GM12878 (cell line): Measurements from ENCODE around the gene APPBP2. TPM values are rescaled to one million over a fixed set of nuclear protein-coding genes. Genes with fewer than 3 reads are reported as not detected.

ENCODE experiments used
- ATAC-seq: fragments of 200-7000 bp; cut with Tn5 transposase; 3 replicates; pipeline ENCODE4 v1.9.1; 2020; ENCODE audit warnings: mild to moderate bottlenecking, moderate library complexity
- BruUV-seq: library from RNA; stranded (reverse); fragments of 400-500 nt; replicated peaks from 2 replicates; lab custom pipeline; 2021; lab: Mats Ljungman, UMichigan
- CTCF ChIA-PET: fragments of 300-600 bp; sonication (Branson Sonifier 250); formaldehyde crosslinking; extraction: SDS; loops from one replicate; lab custom pipeline; 2021; ENCODE audit warnings: inconsistent platforms; lab: Yijun Ruan, JAX
- POLR2A ChIA-PET: fragments of 350-600 bp; formaldehyde crosslinking; extraction: SDS; loops from one replicate; lab custom pipeline; 2021; ENCODE audit warnings: inconsistent platforms; lab: Charles Lee
- RAD21 ChIA-PET: fragments of 300-600 bp; sonication (Branson Sonifier 250); formaldehyde crosslinking; loops from one replicate; lab custom pipeline; 2023; ENCODE audit warnings: antibody characterized with exemption; ENCODE audit not compliant: unreplicated experiment; lab: Charles Lee
- SMC1A ChIA-PET: fragments of 300-600 bp; sonication (Branson Sonifier 250); formaldehyde crosslinking; loops from one replicate; lab custom pipeline; 2023; ENCODE audit not compliant: unreplicated experiment, uncharacterized antibody; lab: Charles Lee
- DNase-seq: peaks from one replicate; pipeline ENCODE4 v3.0.0-alpha.2; 2011; ENCODE audit warnings: low read depth, low spot score
- FAIRE-seq: peaks from 3 replicates; lab custom pipeline; 2011; peaks lifted over from hg19 to GRCh38; lab: Jason Lieb, UNC
- H2AFZ ChIP-seq: 2 replicates; pipeline ENCODE4 v1.6.0; 2011; ENCODE audit warnings: low read depth, low read length, control low read depth; ENCODE audit not compliant: control insufficient read depth
- H3K27ac ChIP-seq: 2 replicates; pipeline ENCODE4 v1.5.1; 2011; ENCODE audit warnings: control low read depth; ENCODE audit not compliant: control insufficient read depth, insufficient read depth
- H3K27me3 ChIP-seq, 2 experiments: replicated peaks in 1 of 2; 2 replicates each; pipeline versions ENCODE4 v1.6.0 to v1.6.1; 2011; ENCODE audit warnings: low read length in 1 of 2; ENCODE audit not compliant: control insufficient read depth in 2 of 2, insufficient read depth in 2 of 2
- H3K36me3 ChIP-seq, 2 experiments: 2 replicates each; pipeline ENCODE4 v1.5.1; 2011; ENCODE audit warnings: low read length in 1 of 2; ENCODE audit not compliant: control insufficient read depth in 2 of 2, insufficient read depth in 2 of 2
- H3K4me1 ChIP-seq: 2 replicates; pipeline ENCODE4 v1.6.1; 2011; ENCODE audit warnings: mild to moderate bottlenecking, low read length, moderate library complexity, mixed read lengths; ENCODE audit not compliant: control insufficient read depth, insufficient read depth
- H3K4me2 ChIP-seq: 2 replicates; pipeline ENCODE4 v1.6.0; 2011; ENCODE audit warnings: control low read depth; ENCODE audit not compliant: control insufficient read depth, insufficient read depth
- H3K4me3 ChIP-seq: fragments of 200-600 bp; sonication (generic); 2 replicates; pipeline ENCODE4 v1.5.1; 2016
- H3K79me2 ChIP-seq: 2 replicates; pipeline ENCODE4 v1.6.0; 2011; ENCODE audit warnings: low read length; ENCODE audit not compliant: control insufficient read depth, insufficient read depth
- H3K9ac ChIP-seq: 2 replicates; pipeline ENCODE4 v1.8.0; 2011; ENCODE audit warnings: low read length, control low read depth, mixed read lengths; ENCODE audit not compliant: control insufficient read depth, insufficient read depth
- H3K9me3 ChIP-seq: replicated peaks from 3 replicates; pipeline ENCODE4 v1.5.1; 2011; ENCODE audit warnings: mild to moderate bottlenecking, low read length; ENCODE audit not compliant: control insufficient read depth, insufficient read depth
- H4K20me1 ChIP-seq: 2 replicates; pipeline ENCODE4 v1.6.0; 2011; ENCODE audit not compliant: control insufficient read depth, insufficient read depth
- CHD4 ChIP-seq: fragments of 200-600 bp; sonication (generic); IDR thresholded peaks from 2 replicates; pipeline ENCODE4 v1.6.1; 2016; ENCODE audit warnings: mild to moderate bottlenecking
- ESRRA ChIP-seq: IDR thresholded peaks from 2 replicates; pipeline ENCODE4 v1.6.1; 2012; ENCODE audit warnings: mild to moderate bottlenecking, low read length, improper control_type of control experiment
- ETV6 ChIP-seq, 2 experiments: fragments of 450-650 bp in 1 of 2; IDR thresholded peaks in 1 of 2; conservative IDR thresholded peaks in 1 of 2; 2 replicates each; pipeline ENCODE4 v1.6.1; 2014; ENCODE audit warnings: antibody characterized with exemption in 1 of 2, borderline replicate concordance in 1 of 2, low read depth in 1 of 2, mild to moderate bottlenecking in 1 of 2, moderate library complexity in 1 of 2
- NFXL1 ChIP-seq: fragments of 450-650 bp; IDR thresholded peaks from 2 replicates; pipeline ENCODE4 v1.6.1; 2017; ENCODE audit warnings: antibody characterized with exemption, mild to moderate bottlenecking, borderline replicate concordance
- SREBF2 ChIP-seq: IDR thresholded peaks from 2 replicates; pipeline ENCODE4 v1.6.1; 2012; ENCODE audit warnings: mild to moderate bottlenecking, low read length
- WRNIP1 ChIP-seq: IDR thresholded peaks from 2 replicates; pipeline ENCODE4 v1.6.1; 2011; ENCODE audit warnings: low read depth, low read length, improper control_type of control experiment, borderline replicate concordance
- WGBS: methylation state at CpG from one replicate; pipeline ENCODE4 v1.1.6; 2016; ENCODE audit warnings: low lambda C conversion rate; ENCODE audit not compliant: insufficient replicate concordance, insufficient coverage; ENCODE audit errors: missing lambda C conversion rate; 5-methylcytosine and 5-hydroxymethylcytosine counted together
- in situ Hi-C: fragments of 300-500 bp; cut with MboI; formaldehyde crosslinking; loops from 9 replicates; pipeline ENCODE4 v1.14.3; 2018; ENCODE audit warnings: mixed read lengths
- intact Hi-C: fragments of 100-400 bp; cut with micrococcal nuclease; formaldehyde crosslinking; loops from one replicate; pipeline ENCODE4 v1.14.2; 2022; ENCODE audit not compliant: unreplicated experiment
- polyA plus RNA-seq, 11 experiments: library from polyadenylated mRNA; depleted of rRNA in 4 of 11; unstranded in 6 of 11; stranded (reverse) in 5 of 11; fragments of >200 nt; fragmentation: Nextera tagmentation in 4 of 11; fragmentation: Illumina TruSeq in 1 of 11; extraction: Ambion mirVana in 4 of 11; extraction: Trizol in 1 of 11; gene quantifications; 1 replicate in 1 of 11; 2 replicates in 10 of 11; pipeline versions ENCODE4 v1.2.1 to v1.2.3, GENCODE V29; 2011 to 2016; ENCODE audit warnings: inconsistent platforms in 2 of 11, missing spikeins in 2 of 11, low read depth in 1 of 11
- total RNA-seq, 4 experiments: library from RNA; depleted of rRNA in 3 of 4; stranded (reverse); fragments of >200 nt in 3 of 4; fragmentation: Illumina TruSeq in 1 of 4; extraction: Trizol in 1 of 4; gene quantifications; 2 replicates each; pipeline versions ENCODE4 v1.2.1 to v1.2.3, GENCODE V29; 2013 to 2021

APPBP2 gene
- total and polyA plus RNA-seq, 10 of the 15 experiments (the other 5 are each of a cell fraction or from before 2014, with no cell fraction given) = 4.3 to 30.8 (median 13.1) TPM

GRCh38 chr17:60451965-60452364 is 74.1 kb downstream of the APPBP2 start:
- FAIRE-seq = no peak

DNA sequence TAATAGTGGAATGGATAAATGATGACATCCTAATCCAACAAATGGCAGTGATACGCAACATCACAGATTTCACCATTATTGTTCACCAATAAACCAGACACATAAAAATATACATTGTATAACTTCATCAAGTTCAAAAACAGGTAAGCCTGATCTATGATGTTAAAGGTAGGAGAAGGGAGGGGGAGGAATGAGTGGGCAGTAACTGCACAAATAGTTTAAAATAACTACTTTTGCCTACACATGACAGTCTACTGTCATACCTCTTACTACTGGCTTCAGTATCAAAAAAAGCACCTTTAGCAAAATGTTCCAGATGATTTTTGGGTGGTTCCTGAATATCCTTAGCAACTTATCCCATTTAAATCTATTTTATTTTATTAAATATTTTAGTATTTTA is 75.0 kb downstream of the APPBP2 start:
- Histone ChIP-seq H3K4me3 (no peak overlapping the region), H3K4me2 (no peak overlapping the region), H3K79me2 (no peaks in the 10 kb centered on the region), H3K9ac (no peak overlapping the region), H3K4me1 (no peaks in the 10 kb centered on the region), H3K36me3 (peaks cover 2 to 17% of the 10 kb centered on the region in 2 experiments), H3K27ac (no peak overlapping the region)
- WGBS = 96% methylated on average over 1 of the region's 1 CpG
- in situ Hi-C loops = no loop called here
- intact Hi-C loops = no loop called here
- no peak for FAIRE-seq
- TF ChIP-seq CHD4 = no peak
- no peak for TF ChIP-seq SREBF2
- no peak for TF ChIP-seq ESRRA
- TF ChIP-seq, all 136 proteins: peak for 0
- BruUV-seq = no TSS peak
- Histone ChIP-seq H3K9me3 (no peaks in the 10 kb centered on the region), H3K27me3 (no peaks in the 10 kb centered on the region), H2AFZ (no peak overlapping the region), H4K20me1 (no peaks in the 10 kb centered on the region)
- SMC1A ChIA-PET = interaction anchor here (1.3 kb wide), 1 partner anchor 187 kb away, joined by 3 read pairs; no protein-coding TSS in a partner anchor
- ATAC-seq = no peak
- POLR2A ChIA-PET = no interaction called here
- CTCF ChIA-PET = interaction anchor here (1.5 kb wide), 1 partner anchor 187 kb away, joined by 4 read pairs; no protein-coding TSS in a partner anchor
- RAD21 ChIA-PET = no interaction called here
- no peak for DNase-seq

More at GRCh38 chr17:60451965-60452364, 74.1 kb downstream of the APPBP2 start:
- no peak overlapping the region for H3K4me3 ChIP-seq
- no peaks in the 10 kb centered on the region for H3K79me2 ChIP-seq
- CTCF ChIA-PET = interaction anchor here (1.5 kb wide), 1 partner anchor 186 kb away, joined by 4 read pairs; no protein-coding TSS in a partner anchor
- in situ Hi-C loops = no loop called here
- no peak for DNase-seq
- H2AFZ ChIP-seq = no peak overlapping the region
- SMC1A ChIA-PET = interaction anchor here (1.3 to 1.4 kb wide), 2 partner anchors 11 to 186 kb away, joined by 3 read pairs; no protein-coding TSS in a partner anchor
- no peak for ATAC-seq
- POLR2A ChIA-PET = no interaction called here
- intact Hi-C loops = no loop called here
- no TSS peak for BruUV-seq
- peaks cover 2 to 17% of the 10 kb centered on the region in 2 experiments for H3K36me3 ChIP-seq
- H3K4me1 ChIP-seq = no peaks in the 10 kb centered on the region
- no peak overlapping the region for H3K9ac ChIP-seq
- no peaks in the 10 kb centered on the region; the same call in 2 of the 3 replicates for H3K9me3 ChIP-seq
- no peak overlapping the region for H3K4me2 ChIP-seq
- no peak overlapping the region for H3K27ac ChIP-seq
- H4K20me1 ChIP-seq = no peaks in the 10 kb centered on the region
- TF ChIP-seq ETV6 (conservative IDR thresholded peaks at IDR 0.05 in 1 of 2, IDR thresholded peaks at IDR 0.05 in 1 of 2; ENCODE audit: borderline replicate concordance in 1 of 2, low read depth in 1 of 2) = peak in 1 of 2 experiments; percentile 48; a peak in 1 of 4 replicates
- TF ChIP-seq NFXL1 = peak; percentile 51; the same call in 1 of the 2 replicates
- no peak for TF ChIP-seq WRNIP1
- RAD21 ChIA-PET = interaction anchor here (0.5 kb wide), 1 partner anchor 221 kb away, joined by 3 read pairs; no protein-coding TSS in a partner anchor
- no peaks in the 10 kb centered on the region for H3K27me3 ChIP-seq
